Endothelial cell (in vitro differentiated cells): ENCODE results near the gene CSTF1. TPM values are rescaled to one million over a fixed set of nuclear protein-coding genes. Genes with fewer than 3 reads are reported as not detected.

Experiments
- DNase-seq: peaks from one replicate; pipeline ENCODE4 v3.0.0; 2021; ENCODE audit warnings: low spot score
- H3K27ac Mint-ChIP-seq: one replicate; pipeline ENCODE4 v1.8.0; 2021; ENCODE audit warnings: mixed read lengths, inconsistent platforms; ENCODE audit not compliant: unreplicated experiment
- H3K27me3 Mint-ChIP-seq: one replicate; pipeline ENCODE4 v1.8.0; 2021; ENCODE audit warnings: mild to moderate bottlenecking, moderate library complexity, mixed read lengths, inconsistent platforms; ENCODE audit not compliant: unreplicated experiment
- H3K36me3 Mint-ChIP-seq: one replicate; pipeline ENCODE4 v1.8.0; 2021; ENCODE audit warnings: mild to moderate bottlenecking, low read depth, mixed read lengths, inconsistent platforms; ENCODE audit not compliant: unreplicated experiment
- H3K4me1 Mint-ChIP-seq: one replicate; pipeline ENCODE4 v1.8.0; 2021; ENCODE audit warnings: mild to moderate bottlenecking, mixed read lengths, inconsistent platforms; ENCODE audit not compliant: unreplicated experiment
- H3K4me3 Mint-ChIP-seq: one replicate; pipeline ENCODE4 v1.8.0; 2021; ENCODE audit warnings: mild to moderate bottlenecking, mixed read lengths, inconsistent platforms; ENCODE audit not compliant: unreplicated experiment
- H3K9me3 Mint-ChIP-seq: one replicate; pipeline ENCODE4 v1.8.0; 2021; ENCODE audit warnings: mixed read lengths, inconsistent platforms; ENCODE audit not compliant: unreplicated experiment
- total RNA-seq: library from RNA; stranded (reverse); fragmentation: NEBNext Ultra II Directional; extraction: Animal tissue kit (Norgen Biotek cat#: 25700); gene quantifications from one replicate; pipeline ENCODE4 v1.2.1, GENCODE V29; 2021; ENCODE audit not compliant: unreplicated experiment
- TF ChIP-seq, protein P1 (sequence below): fragments of 200-600 bp; sonication (generic); IDR thresholded peaks from one replicate; pipeline ENCODE4 v1.5.0; 2021; ENCODE audit warnings: antibody characterized with exemption; ENCODE audit not compliant: unreplicated experiment

CSTF1 gene
- total RNA-seq, 1 donor from 2014 or later = 42.0 TPM

DNA sequence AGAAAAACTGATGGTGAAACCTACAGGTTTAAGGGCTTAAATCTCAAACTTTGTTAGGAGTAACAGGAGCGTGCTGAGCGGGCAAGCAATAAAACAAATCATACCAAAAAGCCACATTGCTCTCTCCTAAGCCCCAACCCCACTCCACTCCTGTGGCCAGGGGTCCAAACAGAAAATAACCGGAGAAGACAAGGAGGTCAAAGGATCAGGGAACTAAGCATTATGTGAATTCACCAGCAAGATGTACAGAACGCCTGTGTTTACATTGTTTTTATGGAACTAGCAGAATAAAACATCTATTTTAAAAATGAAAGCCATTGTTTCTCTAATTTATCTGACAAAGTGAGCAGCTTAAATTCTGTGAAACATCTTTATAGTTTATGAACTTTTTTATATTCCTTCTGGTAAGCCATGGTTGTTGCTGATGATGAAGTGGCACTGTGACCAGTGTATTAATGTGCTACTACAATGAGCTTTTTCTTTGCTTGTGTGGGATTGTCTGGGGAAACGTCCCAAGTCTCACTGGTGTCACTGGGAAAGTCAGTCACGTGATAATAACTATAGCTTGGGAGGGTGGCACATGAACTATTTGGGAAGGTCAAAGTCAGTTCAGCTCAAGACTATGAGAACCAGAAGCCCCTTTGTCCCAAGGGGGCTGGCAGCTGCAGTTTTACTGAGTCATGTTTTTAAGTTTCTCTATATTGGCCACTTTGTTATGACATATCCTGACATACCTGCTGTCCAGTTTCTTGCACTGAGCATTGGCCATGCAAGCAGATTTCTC is 23.9 kb upstream of the CSTF1 start:
- Mint-ChIP-seq H3K27me3 (no peaks in the 10 kb centered on the region), H3K36me3 (no peaks in the 10 kb centered on the region), H3K4me3 (no peak overlapping the region), H3K4me1 (no peaks in the 10 kb centered on the region), H3K27ac (no peak overlapping the region), H3K9me3 (no peaks in the 10 kb centered on the region)
- DNase-seq = no peak
- TF ChIP-seq, protein P1, sequence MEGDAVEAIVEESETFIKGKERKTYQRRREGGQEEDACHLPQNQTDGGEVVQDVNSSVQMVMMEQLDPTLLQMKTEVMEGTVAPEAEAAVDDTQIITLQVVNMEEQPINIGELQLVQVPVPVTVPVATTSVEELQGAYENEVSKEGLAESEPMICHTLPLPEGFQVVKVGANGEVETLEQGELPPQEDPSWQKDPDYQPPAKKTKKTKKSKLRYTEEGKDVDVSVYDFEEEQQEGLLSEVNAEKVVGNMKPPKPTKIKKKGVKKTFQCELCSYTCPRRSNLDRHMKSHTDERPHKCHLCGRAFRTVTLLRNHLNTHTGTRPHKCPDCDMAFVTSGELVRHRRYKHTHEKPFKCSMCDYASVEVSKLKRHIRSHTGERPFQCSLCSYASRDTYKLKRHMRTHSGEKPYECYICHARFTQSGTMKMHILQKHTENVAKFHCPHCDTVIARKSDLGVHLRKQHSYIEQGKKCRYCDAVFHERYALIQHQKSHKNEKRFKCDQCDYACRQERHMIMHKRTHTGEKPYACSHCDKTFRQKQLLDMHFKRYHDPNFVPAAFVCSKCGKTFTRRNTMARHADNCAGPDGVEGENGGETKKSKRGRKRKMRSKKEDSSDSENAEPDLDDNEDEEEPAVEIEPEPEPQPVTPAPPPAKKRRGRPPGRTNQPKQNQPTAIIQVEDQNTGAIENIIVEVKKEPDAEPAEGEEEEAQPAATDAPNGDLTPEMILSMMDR = no peak

DNA sequence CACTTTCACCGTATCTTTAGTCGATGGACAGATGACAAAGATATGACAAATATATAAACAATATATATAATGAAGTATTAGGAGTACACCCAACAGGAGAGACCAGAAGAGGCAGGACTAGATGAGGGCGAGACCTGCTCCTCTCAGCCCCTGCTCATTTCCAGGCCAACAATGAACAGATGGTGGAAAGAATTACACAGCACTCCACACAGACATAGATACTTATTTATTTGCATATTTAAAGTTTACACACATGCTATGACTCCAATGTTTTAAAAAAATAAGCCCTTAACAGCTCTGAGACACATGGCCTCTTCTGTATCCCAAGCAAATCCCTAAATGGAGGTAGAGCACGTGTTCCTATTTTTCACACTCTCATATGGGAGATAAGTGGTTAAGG is 23.3 kb upstream of the CSTF1 start:
- H3K36me3 Mint-ChIP-seq = no peaks in the 10 kb centered on the region
- TF ChIP-seq, protein P1 = no peak
- no peaks in the 10 kb centered on the region for H3K4me1 Mint-ChIP-seq
- H3K27ac Mint-ChIP-seq = no peak overlapping the region
- peak overlapping the region; percentile 25 for H3K4me3 Mint-ChIP-seq
- DNase-seq = no peak
- no peaks in the 10 kb centered on the region for H3K27me3 Mint-ChIP-seq
- no peaks in the 10 kb centered on the region for H3K9me3 Mint-ChIP-seq

DNA sequence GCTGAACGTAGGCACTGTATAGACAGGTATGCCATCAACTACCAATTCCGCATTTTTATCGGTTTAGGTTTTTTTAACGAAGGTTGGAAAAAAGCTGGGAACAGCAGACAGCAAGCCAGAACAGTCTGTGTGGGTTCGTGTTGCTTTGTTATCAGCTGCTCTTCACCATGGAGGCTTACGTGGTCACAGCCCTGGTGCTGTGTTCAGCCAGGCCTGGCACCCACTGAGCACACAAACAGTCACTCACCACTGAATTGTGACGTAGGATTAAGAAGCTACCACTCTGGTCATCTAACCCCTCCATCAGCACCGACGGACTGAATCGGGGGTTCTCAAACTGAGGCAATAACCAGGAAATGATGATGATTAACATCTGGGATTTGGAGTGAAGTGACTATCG is 20.5 kb upstream of the CSTF1 start:
- no peak for DNase-seq
- no peaks in the 10 kb centered on the region for H3K4me1 Mint-ChIP-seq
- H3K36me3 Mint-ChIP-seq = no peaks in the 10 kb centered on the region
- H3K27me3 Mint-ChIP-seq = peaks cover 1% of the 10 kb centered on the region
- H3K9me3 Mint-ChIP-seq = no peaks in the 10 kb centered on the region
- H3K27ac Mint-ChIP-seq = no peak overlapping the region
- no peak overlapping the region for H3K4me3 Mint-ChIP-seq
- TF ChIP-seq, protein P1 = no peak

DNA sequence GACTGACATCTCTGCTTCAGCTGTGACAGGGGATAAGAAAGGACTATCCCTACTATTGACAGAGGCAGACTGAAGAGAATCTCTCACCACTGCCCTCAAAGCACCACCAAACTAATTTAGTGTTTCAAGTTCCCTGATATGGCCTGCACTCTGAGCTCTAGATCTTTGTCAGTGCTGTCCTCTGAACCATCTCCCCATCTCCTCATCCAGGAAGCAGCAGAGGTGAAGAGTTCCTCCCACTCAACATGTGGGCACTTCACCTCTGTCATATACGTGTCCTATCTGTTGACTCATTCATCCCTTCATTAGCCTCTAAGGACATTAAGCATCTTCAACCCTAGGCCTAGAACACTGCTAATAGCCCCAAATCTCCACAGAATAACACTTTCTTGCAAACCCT is 19.6 kb upstream of the CSTF1 start:
- no peak for DNase-seq
- H3K4me3 Mint-ChIP-seq = no peak overlapping the region
- no peaks in the 10 kb centered on the region for H3K9me3 Mint-ChIP-seq
- peaks cover 1% of the 10 kb centered on the region for H3K27me3 Mint-ChIP-seq
- H3K36me3 Mint-ChIP-seq = no peaks in the 10 kb centered on the region
- H3K27ac Mint-ChIP-seq = no peak overlapping the region
- H3K4me1 Mint-ChIP-seq = no peaks in the 10 kb centered on the region
- TF ChIP-seq, protein P1 = no peak

DNA sequence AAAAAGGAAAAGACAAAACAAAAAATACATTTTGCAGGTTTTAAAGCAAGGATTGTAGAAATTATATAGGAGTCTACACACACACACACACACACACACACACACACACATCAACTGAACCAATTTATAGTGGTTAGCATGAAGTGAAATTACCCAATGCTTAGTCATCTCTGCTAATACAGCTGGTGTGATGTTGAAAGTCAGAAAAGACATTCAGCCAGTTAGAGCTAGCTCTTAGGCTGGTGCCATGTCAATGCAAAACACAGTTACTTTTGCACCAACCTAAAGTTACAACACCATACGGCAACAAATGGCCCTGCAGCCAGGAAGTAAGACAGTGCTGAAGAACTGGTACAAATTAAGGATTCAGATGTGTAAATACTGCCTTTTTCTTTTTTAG is 18.5 kb upstream of the CSTF1 start:
- Mint-ChIP-seq H3K27ac (no peak overlapping the region), H3K9me3 (no peaks in the 10 kb centered on the region), H3K4me1 (no peaks in the 10 kb centered on the region), H3K4me3 (no peak overlapping the region), H3K36me3 (no peaks in the 10 kb centered on the region), H3K27me3 (peaks cover 1% of the 10 kb centered on the region)
- TF ChIP-seq, protein P1 = no peak
- no peak for DNase-seq
